Measurements from ENCODE around the gene FBXL17.

DNA sequence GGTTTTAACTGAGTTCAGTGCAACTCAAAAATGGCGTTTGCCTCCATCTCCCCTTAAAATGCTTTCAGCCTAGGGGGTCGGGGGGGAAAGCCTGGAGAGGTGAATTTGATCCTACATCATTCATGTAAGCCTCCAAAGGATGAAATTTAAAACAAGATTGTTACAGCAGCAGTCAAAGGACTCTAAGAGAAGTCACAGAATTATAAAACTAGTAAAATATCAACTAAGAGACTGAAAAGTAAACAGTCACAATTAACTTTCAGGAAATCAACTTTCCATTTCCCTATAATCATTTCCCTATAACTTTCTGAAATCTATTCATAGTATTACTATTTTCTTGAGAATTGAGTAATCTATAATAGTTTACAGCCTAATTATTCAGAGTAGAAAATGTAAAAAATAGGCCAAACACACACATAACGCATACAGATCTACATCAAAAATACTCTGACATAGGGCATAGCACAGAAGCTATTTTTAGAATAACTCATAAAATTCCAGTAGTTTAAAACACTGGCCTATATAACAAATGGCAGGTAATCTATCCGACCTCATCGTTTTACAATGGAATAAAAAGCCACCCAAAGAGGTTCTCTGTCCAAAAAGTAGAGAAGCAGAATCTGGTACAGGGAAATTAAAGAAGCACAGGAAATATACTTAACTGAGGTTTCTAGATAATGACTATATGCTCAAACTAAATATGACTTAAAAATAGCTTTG, 37.6 kb downstream of the FBXL17 start:
- TF ChIP-seq, protein P1, sequence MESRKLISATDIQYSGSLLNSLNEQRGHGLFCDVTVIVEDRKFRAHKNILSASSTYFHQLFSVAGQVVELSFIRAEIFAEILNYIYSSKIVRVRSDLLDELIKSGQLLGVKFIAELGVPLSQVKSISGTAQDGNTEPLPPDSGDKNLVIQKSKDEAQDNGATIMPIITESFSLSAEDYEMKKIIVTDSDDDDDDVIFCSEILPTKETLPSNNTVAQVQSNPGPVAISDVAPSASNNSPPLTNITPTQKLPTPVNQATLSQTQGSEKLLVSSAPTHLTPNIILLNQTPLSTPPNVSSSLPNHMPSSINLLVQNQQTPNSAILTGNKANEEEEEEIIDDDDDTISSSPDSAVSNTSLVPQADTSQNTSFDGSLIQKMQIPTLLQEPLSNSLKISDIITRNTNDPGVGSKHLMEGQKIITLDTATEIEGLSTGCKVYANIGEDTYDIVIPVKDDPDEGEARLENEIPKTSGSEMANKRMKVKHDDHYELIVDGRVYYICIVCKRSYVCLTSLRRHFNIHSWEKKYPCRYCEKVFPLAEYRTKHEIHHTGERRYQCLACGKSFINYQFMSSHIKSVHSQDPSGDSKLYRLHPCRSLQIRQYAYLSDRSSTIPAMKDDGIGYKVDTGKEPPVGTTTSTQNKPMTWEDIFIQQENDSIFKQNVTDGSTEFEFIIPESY (IDR thresholded peaks at IDR 0.05) = no peak
- TF ChIP-seq FOXA2 (IDR thresholded peaks at IDR 0.05) (no peak), FOXA1 (IDR thresholded peaks at IDR 0.05) (no peak), RAD21 (IDR thresholded peaks at IDR 0.05) (no peak), SP1 (IDR thresholded peaks at IDR 0.05) (no peak), EGR1 (IDR thresholded peaks at IDR 0.05; ENCODE audit: low read depth in 2 of 2) (no peak), RXRA (IDR thresholded peaks at IDR 0.05) (no peak), JUND (IDR thresholded peaks at IDR 0.05) (no peak), YY1 (IDR thresholded peaks at IDR 0.05) (no peak), TAF1 (conservative IDR thresholded peaks at IDR 0.05) (no peak), GABPA (IDR thresholded peaks at IDR 0.05 in 1 of 2, conservative IDR thresholded peaks at IDR 0.05 in 1 of 2) (no peak)
- TF ChIP-seq, protein P2, sequence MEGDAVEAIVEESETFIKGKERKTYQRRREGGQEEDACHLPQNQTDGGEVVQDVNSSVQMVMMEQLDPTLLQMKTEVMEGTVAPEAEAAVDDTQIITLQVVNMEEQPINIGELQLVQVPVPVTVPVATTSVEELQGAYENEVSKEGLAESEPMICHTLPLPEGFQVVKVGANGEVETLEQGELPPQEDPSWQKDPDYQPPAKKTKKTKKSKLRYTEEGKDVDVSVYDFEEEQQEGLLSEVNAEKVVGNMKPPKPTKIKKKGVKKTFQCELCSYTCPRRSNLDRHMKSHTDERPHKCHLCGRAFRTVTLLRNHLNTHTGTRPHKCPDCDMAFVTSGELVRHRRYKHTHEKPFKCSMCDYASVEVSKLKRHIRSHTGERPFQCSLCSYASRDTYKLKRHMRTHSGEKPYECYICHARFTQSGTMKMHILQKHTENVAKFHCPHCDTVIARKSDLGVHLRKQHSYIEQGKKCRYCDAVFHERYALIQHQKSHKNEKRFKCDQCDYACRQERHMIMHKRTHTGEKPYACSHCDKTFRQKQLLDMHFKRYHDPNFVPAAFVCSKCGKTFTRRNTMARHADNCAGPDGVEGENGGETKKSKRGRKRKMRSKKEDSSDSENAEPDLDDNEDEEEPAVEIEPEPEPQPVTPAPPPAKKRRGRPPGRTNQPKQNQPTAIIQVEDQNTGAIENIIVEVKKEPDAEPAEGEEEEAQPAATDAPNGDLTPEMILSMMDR (IDR thresholded peaks at IDR 0.05; ENCODE audit: low read depth, low read length, missing input control) = no peak
- TF ChIP-seq, protein P3, sequence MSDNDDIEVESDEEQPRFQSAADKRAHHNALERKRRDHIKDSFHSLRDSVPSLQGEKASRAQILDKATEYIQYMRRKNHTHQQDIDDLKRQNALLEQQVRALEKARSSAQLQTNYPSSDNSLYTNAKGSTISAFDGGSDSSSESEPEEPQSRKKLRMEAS (IDR thresholded peaks at IDR 0.05) = no peak
- TF ChIP-seq, protein P4, sequence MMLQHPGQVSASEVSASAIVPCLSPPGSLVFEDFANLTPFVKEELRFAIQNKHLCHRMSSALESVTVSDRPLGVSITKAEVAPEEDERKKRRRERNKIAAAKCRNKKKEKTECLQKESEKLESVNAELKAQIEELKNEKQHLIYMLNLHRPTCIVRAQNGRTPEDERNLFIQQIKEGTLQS (IDR thresholded peaks at IDR 0.05) = no peak

Measured in liver (tissue), 3 donors.